DOHH2 (cell line): Measurements from ENCODE around the gene GPATCH3.

Source experiments
- CTCF ChIP-seq: fragments of 200-600 bp; sonication (generic); IDR thresholded peaks from one replicate; pipeline ENCODE4 v1.5.1; 2014; ENCODE audit warnings: antibody characterized with exemption, mild to moderate bottlenecking, low read depth, low read length; ENCODE audit not compliant: poor library complexity, severe bottlenecking
- EZH2phosphoT487 ChIP-seq: fragments of 200-600 bp; sonication (generic); IDR thresholded peaks from 2 replicates; pipeline ENCODE4 v1.6.1; 2017; ENCODE audit warnings: borderline replicate concordance, mild to moderate bottlenecking, antibody characterized with exemption, low read length, moderate library complexity, mixed read lengths

GRCh38 chr1:26853600-26853999 is 46.7 kb downstream of the GPATCH3 start:
- TF ChIP-seq CTCF = no peak
- no peak for TF ChIP-seq EZH2phosphoT487
